Bronchial epithelial cell (primary cell): ENCODE measurements around the gene PEMT. TPM values are rescaled to one million over a fixed set of nuclear protein-coding genes. Genes with fewer than 3 reads are reported as not detected.

Source experiments
- DNase-seq: peaks from one replicate; pipeline ENCODE4 v3.0.0-alpha.2; 2010; ENCODE audit warnings: low read depth
- FAIRE-seq: peaks from 2 replicates; lab custom pipeline; 2011; peaks lifted over from hg19 to GRCh38; lab: Jason Lieb, UNC
- H3K27me3 ChIP-seq: 2 replicates; pipeline ENCODE4 v1.5.1; 2011; ENCODE audit warnings: low read length; ENCODE audit not compliant: control insufficient read depth, insufficient read depth
- H3K36me3 ChIP-seq: 2 replicates; pipeline ENCODE4 v1.5.1; 2011; ENCODE audit warnings: low read length; ENCODE audit not compliant: control insufficient read depth, insufficient read depth
- H3K4me3 ChIP-seq: 2 replicates; pipeline ENCODE4 v1.5.1; 2011; ENCODE audit warnings: mild to moderate bottlenecking, low read depth, low read length, control low read depth
- CTCF ChIP-seq: IDR thresholded peaks from 2 replicates; pipeline ENCODE4 v1.5.1; 2011; ENCODE audit warnings: mild to moderate bottlenecking, moderate library complexity, low read length, control low read depth, inconsistent platforms; ENCODE audit not compliant: insufficient read depth, severe bottlenecking
- total RNA-seq: library from RNA; depleted of rRNA; stranded (reverse); fragments of >200 nt; gene quantifications from 2 replicates; pipeline ENCODE4 v1.2.1, GENCODE V29; 2014

Gene PEMT
- total RNA-seq, 1 donor from 2014 or later: 23.4 TPM

GRCh38 chr17:17623904-17624303 is 32.4 kb upstream of the PEMT start:
- Histone ChIP-seq H3K4me3 (no peak overlapping the region), H3K36me3 (no peaks in the 10 kb centered on the region), H3K27me3 (no peaks in the 10 kb centered on the region)
- DNase-seq (no peak), FAIRE-seq (no peak)
- no peak for TF ChIP-seq CTCF

GRCh38 chr17:17621254-17621653 is 29.7 kb upstream of the PEMT start:
- H3K27me3 ChIP-seq: no peaks in the 10 kb centered on the region

GRCh38 chr17:17613708-17614114 is 22.2 kb upstream of the PEMT start:
- FAIRE-seq: peak; percentile 66
- no peak overlapping the region for H3K4me3 ChIP-seq
- peak; percentile 81 for TF ChIP-seq CTCF
- no peaks in the 10 kb centered on the region for H3K36me3 ChIP-seq
- DNase-seq: peak; percentile 68
- H3K27me3 ChIP-seq: no peaks in the 10 kb centered on the region

More at GRCh38 chr17:17621254-17621653, 29.7 kb upstream of the PEMT start:
- no peak overlapping the region for H3K4me3 ChIP-seq
- no peaks in the 10 kb centered on the region for H3K36me3 ChIP-seq
- no peak for TF ChIP-seq CTCF
- DNase-seq: no peak
- no peak for FAIRE-seq

GRCh38 chr17:17612085-17613022 is 20.8 kb upstream of the PEMT start:
- Histone ChIP-seq H3K27me3 (no peaks in the 10 kb centered on the region), H3K4me3 (no peak overlapping the region), H3K36me3 (no peaks in the 10 kb centered on the region)
- FAIRE-seq: peak; percentile 81
- TF ChIP-seq CTCF: no peak
- DNase-seq: no peak

- H3K4me3 ChIP-seq: no peak overlapping the region
- FAIRE-seq (no peak), DNase-seq (no peak)
- TF ChIP-seq CTCF: no peak
- H3K27me3 ChIP-seq: peaks cover 2% of the 10 kb centered on the region
- H3K36me3 ChIP-seq: no peaks in the 10 kb centered on the region
Observed at GRCh38 chr17:17609121-17609520, 17.6 kb upstream of the PEMT start.
